Body of pancreas (tissue), 4 donors: ENCODE data around the gene C16orf46. TPM values are rescaled to one million over a fixed set of nuclear protein-coding genes. Genes with fewer than 3 reads are reported as not detected.

Experiments
- ATAC-seq: fragments of 150-250 bp; one replicate; pipeline ENCODE4 v1.9.1; 2016
- DNase-seq, 4 donors: peaks; one replicate each; pipeline ENCODE4 v3.0.0-alpha.2; 2019
- H3K27ac ChIP-seq, 4 donors: fragments of 200-600 bp; sonication (generic); 1 replicate in 3 of 4; 2 replicates in 1 of 4; pipeline versions ENCODE4 v1.5.1 to v1.6.1; 2016 to 2019; ENCODE audit warnings: mild to moderate bottlenecking in 1 of 4, mixed read lengths in 1 of 4, moderate library complexity in 1 of 4
- H3K27me3 ChIP-seq, 2 donors: fragments of 200-600 bp; sonication (generic); one replicate each; pipeline ENCODE4 v1.6.0; 2016; ENCODE audit warnings: mild to moderate bottlenecking in 1 of 2
- H3K36me3 ChIP-seq, 2 donors: fragments of 200-600 bp; sonication (generic); replicated peaks in 1 of 2; 2 replicates each; pipeline ENCODE4 v1.5.1; 2016; ENCODE audit warnings: low read depth in 2 of 2; ENCODE audit not compliant: insufficient read depth in 1 of 2
- H3K4me1 ChIP-seq: fragments of 200-600 bp; sonication (generic); one replicate; pipeline ENCODE4 v1.6.0; 2016
- H3K4me3 ChIP-seq, 2 donors: fragments of 200-600 bp; sonication (generic); 1 replicate in 1 of 2; 2 replicates in 1 of 2; pipeline ENCODE4 v1.5.1; 2016 to 2019
- H3K9me3 ChIP-seq, 3 donors: fragments of 200-600 bp; sonication (generic); 1 replicate in 2 of 3; 2 replicates in 1 of 3; pipeline ENCODE4 v1.5.1; 2016
- CTCF ChIP-seq, 7 experiments: fragments of 450-650 bp in 4 of 7; fragments of 200-600 bp in 3 of 7; sonication (generic) in 3 of 7; IDR thresholded peaks; one replicate each; pipeline ENCODE4 v1.5.1; 2016 to 2019; ENCODE audit warnings: antibody characterized with exemption in 7 of 7
- POLR2A ChIP-seq, 3 donors: fragments of 450-650 bp; IDR thresholded peaks; one replicate each; pipeline ENCODE4 v1.6.1; 2016; ENCODE audit warnings: antibody characterized with exemption in 3 of 3, mild to moderate bottlenecking in 2 of 3
- WGBS, 2 donors: methylation state at CpG; one replicate each; pipeline ENCODE4 v1.1.5; 2017; 5-methylcytosine and 5-hydroxymethylcytosine counted together
- intact Hi-C: fragments of 100-400 bp; cut with DNase I; formaldehyde crosslinking; loops from one replicate; pipeline ENCODE4 v1.15.1; 2023
- total RNA-seq, 2 donors: library from RNA; depleted of rRNA; stranded (reverse); fragments of >200 nt; gene quantifications; one replicate each; pipeline ENCODE4 v1.1.0, GENCODE V29; 2016

Gene C16orf46
- total RNA-seq, 2 donors from 2014 or later: 0.33 to 0.52 TPM

DNA sequence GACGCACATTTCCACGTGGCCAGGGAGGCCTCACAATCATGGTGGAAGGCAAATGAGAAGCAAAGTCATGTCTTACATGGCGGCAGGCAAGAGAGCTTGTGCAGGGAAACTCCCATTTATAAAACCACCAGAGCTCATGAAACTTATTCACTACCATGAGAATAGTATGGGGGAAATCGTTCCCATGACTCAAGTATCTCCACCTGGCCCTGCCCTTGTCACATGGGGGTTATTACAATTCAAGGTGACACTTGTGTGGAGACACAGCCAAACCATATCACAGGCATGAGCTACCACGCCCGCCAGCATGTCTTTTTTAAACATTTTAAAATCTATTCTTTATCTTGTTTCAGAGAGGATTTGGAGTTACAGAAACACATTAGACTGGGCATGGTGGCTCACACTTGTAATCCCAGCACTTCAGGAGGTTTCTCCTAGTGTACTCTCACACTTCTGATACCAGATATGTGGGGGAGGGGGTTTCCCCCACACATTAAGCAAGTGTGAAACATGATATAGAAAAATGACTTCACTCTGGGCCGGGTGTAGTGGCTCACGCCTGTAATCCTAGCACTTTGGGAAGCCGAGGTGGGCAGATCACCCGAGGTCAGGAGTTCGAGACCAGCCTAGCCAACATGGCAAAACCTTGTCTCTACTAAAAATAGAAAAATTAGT lies 47.0 kb downstream of the C16orf46 start:
- Histone ChIP-seq H3K4me1 (no peaks in the 10 kb centered on the region), H3K27me3 (no peaks in the 10 kb centered on the region), H3K4me3 (no peak overlapping the region), H3K27ac (no peak overlapping the region), H3K36me3 (no peaks in the 10 kb centered on the region), H3K9me3 (no peaks in the 10 kb centered on the region)
- no peak for ATAC-seq
- WGBS, 2 donors: 87 to 90% methylated on average over 11 of the region's 11 CpGs
- DNase-seq: no peak
- intact Hi-C loops: no loop called here
- TF ChIP-seq POLR2A (IDR thresholded peaks at IDR 0.05) (no peak), CTCF (IDR thresholded peaks at IDR 0.05) (no peak)

GRCh38 chr16:81026429-81026828 lies 50.6 kb downstream of the C16orf46 start:
- ATAC-seq: no peak
- Histone ChIP-seq H3K4me3 (no peak overlapping the region), H3K27me3 (no peaks in the 10 kb centered on the region), H3K27ac (no peak overlapping the region), H3K36me3 (no peaks in the 10 kb centered on the region), H3K4me1 (no peaks in the 10 kb centered on the region), H3K9me3 (no peaks in the 10 kb centered on the region)
- TF ChIP-seq CTCF (IDR thresholded peaks at IDR 0.05) (no peak), POLR2A (IDR thresholded peaks at IDR 0.05) (no peak)
- WGBS, 2 donors: 81 to 88% methylated on average over 4 of the region's 4 CpGs
- DNase-seq: no peak
- intact Hi-C loops: no loop called here

- WGBS, 2 donors: 100% methylated on average over 2 of the region's 2 CpGs
- no peak for ATAC-seq
- H3K27ac ChIP-seq: no peak overlapping the region
- H3K36me3 ChIP-seq: peaks cover 0 to 1% of the 10 kb centered on the region in 2 donors
- H3K27me3 ChIP-seq: no peaks in the 10 kb centered on the region
- intact Hi-C loops: no loop called here
- DNase-seq: no peak
- no peaks in the 10 kb centered on the region for H3K4me1 ChIP-seq
- no peaks in the 10 kb centered on the region for H3K9me3 ChIP-seq
- TF ChIP-seq POLR2A (IDR thresholded peaks at IDR 0.05): no peak
- no peak for TF ChIP-seq CTCF (IDR thresholded peaks at IDR 0.05)
- no peak overlapping the region for H3K4me3 ChIP-seq
Measured at GRCh38 chr16:81018496-81018895, 58.5 kb downstream of the C16orf46 start.

- WGBS, 2 donors: 77 to 79% methylated on average over 2 of the region's 2 CpGs
- Histone ChIP-seq H3K27me3 (no peaks in the 10 kb centered on the region), H3K4me1 (no peaks in the 10 kb centered on the region), H3K36me3 (no peaks in the 10 kb centered on the region), H3K9me3 (no peaks in the 10 kb centered on the region), H3K4me3 (no peak overlapping the region), H3K27ac (no peak overlapping the region)
- no peak for TF ChIP-seq CTCF (IDR thresholded peaks at IDR 0.05)
- no peak for DNase-seq
- intact Hi-C loops: no loop called here
- ATAC-seq: no peak
Measured at GRCh38 chr16:81014672-81015071, 62.4 kb downstream of the C16orf46 start.

DNA sequence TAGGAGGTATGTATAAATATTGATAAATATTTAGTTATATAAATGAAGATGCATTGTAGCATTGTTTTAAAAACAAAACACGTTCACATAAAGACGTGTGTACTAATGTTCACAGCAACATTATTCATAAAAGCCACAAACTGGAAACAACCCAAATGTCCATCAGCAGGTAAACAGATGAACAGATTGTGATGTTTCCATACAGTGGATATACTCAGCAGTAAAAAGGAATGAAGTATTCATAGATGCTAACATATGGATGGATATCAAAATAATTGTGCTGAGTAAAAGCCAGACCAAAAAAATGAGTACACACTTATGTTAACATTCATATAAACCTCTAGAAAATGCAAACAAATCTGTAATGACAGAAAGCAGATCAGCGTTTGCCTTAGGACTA lies 64.1 kb downstream of the C16orf46 start:
- Histone ChIP-seq H3K4me3 (no peak overlapping the region), H3K27me3 (no peaks in the 10 kb centered on the region), H3K4me1 (peaks cover 5% of the 10 kb centered on the region), H3K9me3 (no peaks in the 10 kb centered on the region), H3K27ac (no peak overlapping the region), H3K36me3 (no peaks in the 10 kb centered on the region)
- intact Hi-C loops: no loop called here
- DNase-seq (no peak), ATAC-seq (no peak)
- 90 to 93% methylated on average over 3 of the region's 3 CpGs for WGBS, 2 donors
- TF ChIP-seq CTCF (IDR thresholded peaks at IDR 0.05) (no peak), POLR2A (IDR thresholded peaks at IDR 0.05) (no peak)
